ENCODE measurements around the gene IL7R.

IL7R gene

GRCh38 chr5:35898952-35899660 is 42.4 kb downstream of the IL7R start:
- no peaks in the 10 kb centered on the region for H3K79me1 ChIP-seq (ENCODE audit: low read depth, low read length)
- H3K4me1 ChIP-seq (ENCODE audit: control insufficient read depth in 2 of 2, insufficient read depth in 1 of 2, low read depth in 1 of 2, low read length in 2 of 2) = no peaks in the 10 kb centered on the region
- H4K91ac ChIP-seq (ENCODE audit: low read depth, low read length, poor library complexity) = no peak overlapping the region
- H2AK5ac ChIP-seq (ENCODE audit: low read depth, low read length) = no peak overlapping the region
- H3K14ac ChIP-seq (ENCODE audit: low read length) = no peak overlapping the region
- no peak overlapping the region for H2BK120ac ChIP-seq (ENCODE audit: low read depth, low read length)
- no peak overlapping the region for H2BK15ac ChIP-seq (ENCODE audit: low read length)
- no peak overlapping the region for H3K4ac ChIP-seq (ENCODE audit: low read length)
- no peak overlapping the region for H3K23ac ChIP-seq (ENCODE audit: low read depth, low read length, poor library complexity)
- no peaks in the 10 kb centered on the region for H3K9me3 ChIP-seq (replicated peaks in 1 of 2; ENCODE audit: control insufficient read depth in 2 of 2, insufficient read depth in 1 of 2, low read depth in 1 of 2, low read length in 2 of 2)
- H2BK5ac ChIP-seq (ENCODE audit: low read length) = no peak overlapping the region
- no CpG with 5 or more reads among the region's 7 CpGs for WGBS, 2 donors (ENCODE audit: extremely low coverage in 2 of 2, insufficient read length in 2 of 2, insufficient replicate concordance in 1 of 2)
- no peak overlapping the region for H4K8ac ChIP-seq (ENCODE audit: low read depth, low read length)
- no peak for DNase-seq (ENCODE audit: low spot score)
- H3K4me3 ChIP-seq (ENCODE audit: low read length in 2 of 2) = no peak overlapping the region
- no peak overlapping the region for H3K4me2 ChIP-seq (ENCODE audit: insufficient read depth, low read length, poor library complexity, severe bottlenecking)
- no peaks in the 10 kb centered on the region for H3K27me3 ChIP-seq (ENCODE audit: control insufficient read depth in 3 of 3, insufficient read depth in 3 of 3, low read depth in 1 of 3, low read length in 3 of 3)
- no peak overlapping the region for H3K9ac ChIP-seq (ENCODE audit: low read depth, low read length, poor library complexity)
- no peak overlapping the region for H3K27ac ChIP-seq (replicated peaks; ENCODE audit: low read length)
- no peaks in the 10 kb centered on the region for H3K36me3 ChIP-seq (replicated peaks in 1 of 2; ENCODE audit: control insufficient read depth in 2 of 2, insufficient read depth in 2 of 2, low read length in 2 of 2)
- no peak overlapping the region for H2BK12ac ChIP-seq (ENCODE audit: low read length)
- H2AFZ ChIP-seq (ENCODE audit: low read length) = no peak overlapping the region
- no peak overlapping the region for H3K18ac ChIP-seq (ENCODE audit: low read length)

GRCh38 chr5:35899800-35900199 is 43.1 kb downstream of the IL7R start:
- no peak overlapping the region for H2BK5ac ChIP-seq (ENCODE audit: low read length)
- no peak overlapping the region for H2AFZ ChIP-seq (ENCODE audit: low read length)
- WGBS, 2 donors (ENCODE audit: extremely low coverage in 2 of 2, insufficient read length in 2 of 2, insufficient replicate concordance in 1 of 2) = no CpG with 5 or more reads among the region's 3 CpGs
- peaks cover 0 to 2% of the 10 kb centered on the region in 2 donors for H3K9me3 ChIP-seq (replicated peaks in 1 of 2; ENCODE audit: control insufficient read depth in 2 of 2, insufficient read depth in 1 of 2, low read depth in 1 of 2, low read length in 2 of 2)
- no peak overlapping the region for H2BK120ac ChIP-seq (ENCODE audit: low read depth, low read length)
- no peak overlapping the region for H3K23ac ChIP-seq (ENCODE audit: low read depth, low read length, poor library complexity)
- H3K18ac ChIP-seq (ENCODE audit: low read length) = no peak overlapping the region
- H2BK15ac ChIP-seq (ENCODE audit: low read length) = no peak overlapping the region
- H3K9ac ChIP-seq (ENCODE audit: low read depth, low read length, poor library complexity) = no peak overlapping the region
- H3K27me3 ChIP-seq (ENCODE audit: control insufficient read depth in 3 of 3, insufficient read depth in 3 of 3, low read depth in 1 of 3, low read length in 3 of 3) = no peaks in the 10 kb centered on the region
- no peak overlapping the region for H3K4me2 ChIP-seq (ENCODE audit: insufficient read depth, low read length, poor library complexity, severe bottlenecking)
- H3K27ac ChIP-seq (replicated peaks; ENCODE audit: low read length) = no peak overlapping the region
- H3K4me1 ChIP-seq (ENCODE audit: control insufficient read depth in 2 of 2, insufficient read depth in 1 of 2, low read depth in 1 of 2, low read length in 2 of 2) = no peaks in the 10 kb centered on the region
- H4K91ac ChIP-seq (ENCODE audit: low read depth, low read length, poor library complexity) = no peak overlapping the region
- no peak overlapping the region for H2BK12ac ChIP-seq (ENCODE audit: low read length)
- no peak overlapping the region for H2AK5ac ChIP-seq (ENCODE audit: low read depth, low read length)
- H3K4me3 ChIP-seq (ENCODE audit: low read length in 2 of 2) = no peak overlapping the region
- DNase-seq (ENCODE audit: low spot score) = no peak
- H3K36me3 ChIP-seq (replicated peaks in 1 of 2; ENCODE audit: control insufficient read depth in 2 of 2, insufficient read depth in 2 of 2, low read length in 2 of 2) = no peaks in the 10 kb centered on the region
- H4K8ac ChIP-seq (ENCODE audit: low read depth, low read length) = no peak overlapping the region
- no peak overlapping the region for H3K14ac ChIP-seq (ENCODE audit: low read length)
- no peak overlapping the region for H3K4ac ChIP-seq (ENCODE audit: low read length)
- no peaks in the 10 kb centered on the region for H3K79me1 ChIP-seq (ENCODE audit: low read depth, low read length)

GRCh38 chr5:35900972-35901695 is 44.4 kb downstream of the IL7R start:
- no peak overlapping the region for H3K9ac ChIP-seq (ENCODE audit: low read depth, low read length, poor library complexity)
- H3K4me3 ChIP-seq (ENCODE audit: low read length in 2 of 2) = no peak overlapping the region
- no peak overlapping the region for H3K14ac ChIP-seq (ENCODE audit: low read length)
- H3K9me3 ChIP-seq (replicated peaks in 1 of 2; ENCODE audit: control insufficient read depth in 2 of 2, insufficient read depth in 1 of 2, low read depth in 1 of 2, low read length in 2 of 2) = peaks cover 0 to 2% of the 10 kb centered on the region in 2 donors
- no peak overlapping the region for H2BK120ac ChIP-seq (ENCODE audit: low read depth, low read length)
- H2AFZ ChIP-seq (ENCODE audit: low read length) = no peak overlapping the region
- no peak overlapping the region for H4K91ac ChIP-seq (ENCODE audit: low read depth, low read length, poor library complexity)
- no peak overlapping the region for H3K27ac ChIP-seq (replicated peaks; ENCODE audit: low read length)
- no peak for DNase-seq (ENCODE audit: low spot score)
- H3K18ac ChIP-seq (ENCODE audit: low read length) = no peak overlapping the region
- H3K36me3 ChIP-seq (replicated peaks in 1 of 2; ENCODE audit: control insufficient read depth in 2 of 2, insufficient read depth in 2 of 2, low read length in 2 of 2) = no peaks in the 10 kb centered on the region
- no peak overlapping the region for H2AK5ac ChIP-seq (ENCODE audit: low read depth, low read length)
- H3K4me2 ChIP-seq (ENCODE audit: insufficient read depth, low read length, poor library complexity, severe bottlenecking) = no peak overlapping the region
- no peak overlapping the region for H2BK5ac ChIP-seq (ENCODE audit: low read length)
- no peak overlapping the region for H3K23ac ChIP-seq (ENCODE audit: low read depth, low read length, poor library complexity)
- H3K27me3 ChIP-seq (ENCODE audit: control insufficient read depth in 3 of 3, insufficient read depth in 3 of 3, low read depth in 1 of 3, low read length in 3 of 3) = no peaks in the 10 kb centered on the region
- H2BK12ac ChIP-seq (ENCODE audit: low read length) = no peak overlapping the region
- no peaks in the 10 kb centered on the region for H3K79me1 ChIP-seq (ENCODE audit: low read depth, low read length)
- no CpG with 5 or more reads among the region's 3 CpGs for WGBS, 2 donors (ENCODE audit: extremely low coverage in 2 of 2, insufficient read length in 2 of 2, insufficient replicate concordance in 1 of 2)
- H4K8ac ChIP-seq (ENCODE audit: low read depth, low read length) = no peak overlapping the region
- H2BK15ac ChIP-seq (ENCODE audit: low read length) = no peak overlapping the region
- no peaks in the 10 kb centered on the region for H3K4me1 ChIP-seq (ENCODE audit: control insufficient read depth in 2 of 2, insufficient read depth in 1 of 2, low read depth in 1 of 2, low read length in 2 of 2)
- H3K4ac ChIP-seq (ENCODE audit: low read length) = no peak overlapping the region

GRCh38 chr5:35902046-35902672 is 45.5 kb downstream of the IL7R start:
- H3K9ac ChIP-seq (ENCODE audit: low read depth, low read length, poor library complexity) = no peak overlapping the region
- no peak overlapping the region for H3K18ac ChIP-seq (ENCODE audit: low read length)
- no peak overlapping the region for H3K4ac ChIP-seq (ENCODE audit: low read length)
- no peak overlapping the region for H2AK5ac ChIP-seq (ENCODE audit: low read depth, low read length)
- H3K23ac ChIP-seq (ENCODE audit: low read depth, low read length, poor library complexity) = no peak overlapping the region
- no peak overlapping the region for H4K8ac ChIP-seq (ENCODE audit: low read depth, low read length)
- H2BK12ac ChIP-seq (ENCODE audit: low read length) = no peak overlapping the region
- H3K14ac ChIP-seq (ENCODE audit: low read length) = no peak overlapping the region
- H3K4me1 ChIP-seq (ENCODE audit: control insufficient read depth in 2 of 2, insufficient read depth in 1 of 2, low read depth in 1 of 2, low read length in 2 of 2) = no peaks in the 10 kb centered on the region
- no CpG with 5 or more reads among the region's 2 CpGs for WGBS, 2 donors (ENCODE audit: extremely low coverage in 2 of 2, insufficient read length in 2 of 2, insufficient replicate concordance in 1 of 2)
- no peak overlapping the region for H2BK5ac ChIP-seq (ENCODE audit: low read length)
- H2BK15ac ChIP-seq (ENCODE audit: low read length) = no peak overlapping the region
- no peaks in the 10 kb centered on the region for H3K27me3 ChIP-seq (ENCODE audit: control insufficient read depth in 3 of 3, insufficient read depth in 3 of 3, low read depth in 1 of 3, low read length in 3 of 3)
- no peaks in the 10 kb centered on the region for H3K36me3 ChIP-seq (replicated peaks in 1 of 2; ENCODE audit: control insufficient read depth in 2 of 2, insufficient read depth in 2 of 2, low read length in 2 of 2)
- H2BK120ac ChIP-seq (ENCODE audit: low read depth, low read length) = no peak overlapping the region
- no peak overlapping the region for H2AFZ ChIP-seq (ENCODE audit: low read length)
- H3K9me3 ChIP-seq (replicated peaks in 1 of 2; ENCODE audit: control insufficient read depth in 2 of 2, insufficient read depth in 1 of 2, low read depth in 1 of 2, low read length in 2 of 2) = peaks cover 0 to 2% of the 10 kb centered on the region in 2 donors
- no peak overlapping the region for H3K4me3 ChIP-seq (ENCODE audit: low read length in 2 of 2)
- no peak for DNase-seq (ENCODE audit: low spot score)
- H3K4me2 ChIP-seq (ENCODE audit: insufficient read depth, low read length, poor library complexity, severe bottlenecking) = no peak overlapping the region
- H3K27ac ChIP-seq (replicated peaks; ENCODE audit: low read length) = no peak overlapping the region
- H3K79me1 ChIP-seq (ENCODE audit: low read depth, low read length) = no peaks in the 10 kb centered on the region
- no peak overlapping the region for H4K91ac ChIP-seq (ENCODE audit: low read depth, low read length, poor library complexity)

All from neuronal stem cell (in vitro differentiated cells).